GM12872 (cell line): ENCODE measurements around the gene UBQLN3.

Experiments used
- TF ChIP-seq, protein P1 (sequence below): IDR thresholded peaks from 3 replicates; pipeline ENCODE4 v1.5.1; 2011; ENCODE audit warnings: low read depth, mild to moderate bottlenecking, low read length, moderate library complexity; ENCODE audit not compliant: insufficient read depth

The UBQLN3 gene

DNA sequence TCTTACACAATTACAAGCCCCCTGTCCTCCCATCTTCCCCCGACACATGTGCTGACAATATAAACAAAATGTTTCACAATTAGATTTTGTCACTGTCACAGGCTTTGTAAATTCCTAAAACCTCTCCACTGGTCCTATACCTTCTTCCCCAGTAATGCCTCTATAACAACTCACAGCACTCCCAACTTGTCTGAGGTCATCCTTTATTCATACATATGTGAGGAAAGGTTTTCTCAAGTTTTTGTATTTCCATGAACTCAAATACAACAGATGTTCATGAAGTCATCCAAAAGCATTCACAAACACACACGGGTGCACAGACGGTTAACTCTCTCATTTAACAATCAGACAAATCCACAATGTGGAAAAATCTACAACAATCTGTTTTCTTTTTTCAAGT, 36.7 kb upstream of the UBQLN3 start:
- TF ChIP-seq, protein P1, sequence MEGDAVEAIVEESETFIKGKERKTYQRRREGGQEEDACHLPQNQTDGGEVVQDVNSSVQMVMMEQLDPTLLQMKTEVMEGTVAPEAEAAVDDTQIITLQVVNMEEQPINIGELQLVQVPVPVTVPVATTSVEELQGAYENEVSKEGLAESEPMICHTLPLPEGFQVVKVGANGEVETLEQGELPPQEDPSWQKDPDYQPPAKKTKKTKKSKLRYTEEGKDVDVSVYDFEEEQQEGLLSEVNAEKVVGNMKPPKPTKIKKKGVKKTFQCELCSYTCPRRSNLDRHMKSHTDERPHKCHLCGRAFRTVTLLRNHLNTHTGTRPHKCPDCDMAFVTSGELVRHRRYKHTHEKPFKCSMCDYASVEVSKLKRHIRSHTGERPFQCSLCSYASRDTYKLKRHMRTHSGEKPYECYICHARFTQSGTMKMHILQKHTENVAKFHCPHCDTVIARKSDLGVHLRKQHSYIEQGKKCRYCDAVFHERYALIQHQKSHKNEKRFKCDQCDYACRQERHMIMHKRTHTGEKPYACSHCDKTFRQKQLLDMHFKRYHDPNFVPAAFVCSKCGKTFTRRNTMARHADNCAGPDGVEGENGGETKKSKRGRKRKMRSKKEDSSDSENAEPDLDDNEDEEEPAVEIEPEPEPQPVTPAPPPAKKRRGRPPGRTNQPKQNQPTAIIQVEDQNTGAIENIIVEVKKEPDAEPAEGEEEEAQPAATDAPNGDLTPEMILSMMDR, result no peak

DNA sequence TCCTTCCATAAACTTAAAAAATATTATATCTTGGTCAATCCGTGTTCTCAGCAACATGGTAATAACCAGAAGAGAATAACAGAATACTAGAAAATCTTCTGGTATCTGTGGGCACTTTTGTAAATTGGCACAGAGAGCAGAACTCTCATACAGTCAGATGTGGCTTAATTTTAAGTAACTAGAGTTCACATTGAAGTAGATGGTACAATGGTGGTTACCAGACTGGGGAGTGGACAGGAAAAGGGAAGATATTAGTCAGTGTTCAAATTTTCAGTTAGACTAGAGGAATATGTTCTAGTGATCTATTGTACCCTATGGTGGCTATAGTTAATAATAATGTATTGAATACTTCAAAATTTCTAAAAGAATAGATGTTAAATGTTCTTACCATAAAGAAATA, 31.7 kb upstream of the UBQLN3 start:
- TF ChIP-seq, protein P1, result no peak

DNA sequence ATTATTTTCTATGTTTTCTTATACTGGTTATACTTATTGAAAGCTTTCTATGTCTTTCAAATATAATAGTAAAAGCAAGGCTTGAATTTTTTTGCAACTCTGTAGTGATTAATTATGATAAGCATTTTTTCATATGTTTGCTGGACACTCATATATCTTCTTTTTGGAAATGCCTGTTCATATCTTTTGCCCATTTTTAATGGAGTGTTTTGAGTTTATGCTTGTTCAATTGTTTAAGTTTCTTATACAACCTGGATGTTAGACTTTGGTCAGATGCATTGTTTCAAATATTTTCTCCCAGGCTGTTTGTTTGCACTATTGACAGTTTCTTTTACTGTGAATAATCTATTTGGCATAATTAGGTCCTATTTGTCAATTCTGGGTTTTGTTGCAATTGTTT, 26.7 kb upstream of the UBQLN3 start:
- TF ChIP-seq, protein P1, result no peak

DNA sequence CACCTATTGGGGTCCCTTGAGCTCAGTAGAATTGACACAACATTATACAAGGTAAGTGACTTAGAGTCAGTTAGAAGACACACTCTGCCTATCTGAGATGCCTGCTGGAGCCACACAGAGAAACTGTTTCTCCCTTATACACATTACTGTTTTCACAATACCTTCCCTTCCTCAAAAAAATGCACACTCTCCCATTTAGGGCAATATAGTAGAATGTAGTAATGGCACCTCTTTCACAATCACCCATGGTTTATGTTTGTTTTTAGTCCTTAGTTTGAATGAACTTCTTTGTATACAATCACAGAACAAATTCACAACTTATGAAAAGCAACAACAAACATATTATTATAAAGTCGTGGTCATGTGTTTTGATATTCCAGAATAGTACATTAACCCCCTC, 24.3 kb upstream of the UBQLN3 start:
- TF ChIP-seq, protein P1, result no peak

DNA sequence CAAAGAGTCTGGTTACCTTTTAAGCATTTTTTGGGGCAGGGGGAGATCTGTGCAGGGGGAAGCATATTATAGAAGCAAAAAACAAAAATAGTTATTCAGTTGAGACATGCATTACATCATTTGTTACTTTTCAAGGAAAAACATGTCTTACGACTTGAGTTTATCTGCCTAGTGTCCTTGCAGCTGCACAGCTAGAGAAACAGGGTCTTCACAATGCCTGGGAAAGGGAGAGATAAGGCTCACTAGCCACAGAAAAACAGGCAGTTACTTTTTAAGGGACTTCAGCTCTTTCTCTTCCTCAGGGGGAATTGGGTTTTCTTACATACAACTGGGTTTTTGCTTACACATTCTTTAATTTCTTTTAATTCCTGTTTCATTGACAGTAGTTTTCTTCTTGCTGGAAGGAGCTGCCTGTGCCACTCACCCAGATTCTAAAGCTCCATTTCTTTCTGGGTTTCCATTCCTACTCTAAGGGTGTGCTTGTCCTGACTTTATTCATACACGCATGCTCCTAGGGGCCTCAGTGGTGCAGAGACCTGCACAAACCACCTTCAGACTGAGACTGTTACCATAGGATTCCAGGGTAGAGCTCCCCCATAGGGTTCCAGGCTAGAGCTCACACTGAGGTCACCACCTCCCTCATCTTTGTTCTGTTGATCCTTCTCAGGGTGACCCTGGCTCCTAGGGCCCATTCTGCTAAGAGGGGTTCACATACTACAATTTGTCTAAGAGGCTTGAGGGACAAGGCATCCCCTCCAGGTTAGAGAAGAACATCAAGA, 21.5 kb upstream of the UBQLN3 start:
- TF ChIP-seq, protein P1, result no peak

DNA sequence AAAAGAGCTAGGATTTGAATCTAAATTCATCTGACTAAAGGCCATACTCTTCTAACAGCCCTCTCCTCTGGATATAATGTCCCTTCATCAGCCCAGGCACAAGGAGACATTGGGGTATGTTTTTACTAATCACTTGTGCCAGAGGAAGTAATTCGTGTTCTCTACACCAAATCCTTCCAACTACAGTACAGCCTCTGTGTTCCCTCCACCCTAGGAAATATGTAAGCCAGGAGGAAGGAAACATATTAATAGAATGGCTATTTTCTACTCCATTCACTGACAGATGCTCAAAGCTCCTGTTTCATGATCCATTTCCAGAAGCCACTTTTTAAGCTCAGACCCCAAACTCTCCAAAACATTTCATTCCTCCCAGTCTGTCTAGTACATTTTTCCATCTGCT, 18.7 kb upstream of the UBQLN3 start:
- TF ChIP-seq, protein P1, result no peak

DNA sequence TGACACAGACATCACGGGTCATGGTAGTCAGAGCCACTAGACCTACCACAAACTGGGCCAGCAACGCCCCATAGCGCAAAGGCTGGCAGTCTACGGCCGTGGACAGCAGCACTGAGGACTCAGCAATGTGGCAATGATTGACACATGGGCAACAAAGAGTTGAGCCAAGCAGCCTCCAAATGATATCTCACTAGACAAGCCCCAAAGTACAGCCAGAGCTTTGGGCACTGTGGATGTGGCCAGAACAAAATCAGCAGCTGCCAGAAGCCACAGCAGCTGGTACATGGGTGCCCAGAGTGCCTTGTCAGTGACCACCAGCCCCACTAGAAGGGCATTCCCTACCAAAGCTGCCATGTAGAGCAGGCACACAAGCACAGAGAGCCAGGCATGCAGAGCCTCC, 18.0 kb upstream of the UBQLN3 start:
- TF ChIP-seq, protein P1, result no peak
